H9 (cell line): ENCODE results near the gene GAL3ST1. TPM values are rescaled to one million over a fixed set of nuclear protein-coding genes. Genes with fewer than 3 reads are reported as not detected.

Experiments used
- DNase-seq: peaks from one replicate; pipeline ENCODE4 v3.0.0-alpha.2; 2017
- H2AFZ ChIP-seq: one replicate; pipeline ENCODE4 v1.6.1; 2013; ENCODE audit warnings: mild to moderate bottlenecking, low read length, control low read depth, moderate library complexity
- H2AK5ac ChIP-seq: 2 replicates; pipeline ENCODE4 v1.6.1; 2013; ENCODE audit warnings: low read length, control low read depth, mixed read lengths; ENCODE audit not compliant: insufficient read length
- H2BK120ac ChIP-seq: one replicate; pipeline ENCODE4 v1.6.1; 2013; ENCODE audit warnings: low read depth, mild to moderate bottlenecking, low read length, control low read depth, inconsistent platforms; ENCODE audit not compliant: poor library complexity, severe bottlenecking
- H2BK12ac ChIP-seq: 2 replicates; pipeline ENCODE4 v1.6.1; 2013; ENCODE audit warnings: low read length, control low read depth, mixed read lengths, low read depth; ENCODE audit not compliant: insufficient read length
- H2BK15ac ChIP-seq: 2 replicates; pipeline ENCODE4 v1.6.1; 2013; ENCODE audit warnings: low read depth, low read length, control low read depth
- H2BK20ac ChIP-seq: one replicate; pipeline ENCODE4 v1.6.1; 2013; ENCODE audit warnings: low read depth, mild to moderate bottlenecking, low read length, control low read depth, inconsistent platforms; ENCODE audit not compliant: poor library complexity, severe bottlenecking
- H2BK5ac ChIP-seq: 2 replicates; pipeline ENCODE4 v1.6.1; 2013; ENCODE audit warnings: low read length, control low read depth, mixed read lengths; ENCODE audit not compliant: insufficient read length
- H3K14ac ChIP-seq: 2 replicates; pipeline ENCODE4 v1.6.1; 2013; ENCODE audit warnings: low read length, control low read depth; ENCODE audit not compliant: insufficient read depth
- H3K18ac ChIP-seq: 2 replicates; pipeline ENCODE4 v1.6.1; 2013; ENCODE audit warnings: low read depth, mild to moderate bottlenecking, mixed read lengths, low read length, control low read depth; ENCODE audit not compliant: insufficient read length
- H3K23ac ChIP-seq: 2 replicates; pipeline ENCODE4 v1.6.1; 2013; ENCODE audit warnings: low read length, control low read depth, mixed read lengths, low read depth; ENCODE audit not compliant: insufficient read length
- H3K23me2 ChIP-seq: 2 replicates; pipeline ENCODE4 v1.6.1; 2013; ENCODE audit warnings: low read depth, mild to moderate bottlenecking, mixed read lengths, low read length, control low read depth; ENCODE audit not compliant: insufficient read length, poor library complexity, severe bottlenecking
- H3K27ac ChIP-seq: 2 replicates; pipeline ENCODE4 v1.5.1; 2013; ENCODE audit warnings: low read length, control low read depth, mixed read lengths, low read depth; ENCODE audit not compliant: insufficient read length
- H3K27me3 ChIP-seq: 2 replicates; pipeline ENCODE4 v1.6.1; 2013; ENCODE audit warnings: low read length, control low read depth, inconsistent platforms; ENCODE audit not compliant: insufficient read depth
- H3K4ac ChIP-seq: 2 replicates; pipeline ENCODE4 v1.6.1; 2013; ENCODE audit warnings: low read depth, mild to moderate bottlenecking, control low read depth, inconsistent platforms, low read length, moderate library complexity
- H3K4me1 ChIP-seq: 2 replicates; pipeline ENCODE4 v1.6.1; 2013; ENCODE audit warnings: low read length, control low read depth, inconsistent platforms; ENCODE audit not compliant: insufficient read depth
- H3K4me2 ChIP-seq: 2 replicates; pipeline ENCODE4 v1.6.1; 2013; ENCODE audit warnings: low read length, control low read depth, mixed read lengths; ENCODE audit not compliant: insufficient read length, insufficient read depth
- H3K56ac ChIP-seq: 2 replicates; pipeline ENCODE4 v1.6.1; 2013; ENCODE audit warnings: low read depth, mild to moderate bottlenecking, mixed read lengths, low read length, control low read depth; ENCODE audit not compliant: insufficient read length
- H3K79me1 ChIP-seq: 2 replicates; pipeline ENCODE4 v1.6.1; 2013; ENCODE audit warnings: low read depth, mild to moderate bottlenecking, moderate library complexity, low read length, control low read depth, inconsistent platforms; ENCODE audit not compliant: insufficient read depth, poor library complexity, severe bottlenecking
- H3K79me2 ChIP-seq: 2 replicates; pipeline ENCODE4 v1.6.1; 2013; ENCODE audit warnings: low read length, control low read depth, inconsistent platforms; ENCODE audit not compliant: insufficient read depth
- H3K9ac ChIP-seq: 2 replicates; pipeline ENCODE4 v1.6.1; 2013; ENCODE audit warnings: low read length, control low read depth, mixed read lengths; ENCODE audit not compliant: insufficient read length; ENCODE audit errors: extremely low read depth
- H3K9me3 ChIP-seq: one replicate; pipeline ENCODE4 v1.6.1; 2013; ENCODE audit warnings: low read depth, low read length, inconsistent platforms; ENCODE audit not compliant: control insufficient read depth
- H3T11ph ChIP-seq: one replicate; pipeline ENCODE4 v1.6.1; 2013; ENCODE audit warnings: mild to moderate bottlenecking, low read length, control low read depth, inconsistent platforms
- H4K20me1 ChIP-seq: one replicate; pipeline ENCODE4 v1.6.1; 2013; ENCODE audit not compliant: control insufficient read depth, insufficient read length, insufficient read depth
- H4K5ac ChIP-seq: 2 replicates; pipeline ENCODE4 v1.6.1; 2013; ENCODE audit warnings: low read depth, mild to moderate bottlenecking, mixed read lengths, low read length, control low read depth; ENCODE audit not compliant: insufficient read length
- H4K8ac ChIP-seq: replicated peaks from 2 replicates; pipeline ENCODE4 v1.6.1; 2013; ENCODE audit warnings: low read length, control low read depth, mixed read lengths, low read depth; ENCODE audit not compliant: insufficient read length
- H4K91ac ChIP-seq: 2 replicates; pipeline ENCODE4 v1.6.1; 2013; ENCODE audit warnings: low read depth, mild to moderate bottlenecking, moderate library complexity, mixed read lengths, low read length, control low read depth; ENCODE audit not compliant: insufficient read length
- H3K27ac Mint-ChIP-seq, 3 experiments: 2 replicates in 2 of 3; 3 replicates in 1 of 3; pipeline ENCODE4 v1.8.0; 2020 to 2021; ENCODE audit warnings: mixed read lengths in 3 of 3, mild to moderate bottlenecking in 1 of 3, moderate library complexity in 1 of 3
- H3K27me3 Mint-ChIP-seq: 2 replicates; pipeline ENCODE4 v1.8.0; 2021; ENCODE audit warnings: low read depth, mild to moderate bottlenecking, moderate library complexity, mixed read lengths
- H3K36me3 Mint-ChIP-seq, 3 experiments: 2 replicates in 2 of 3; 3 replicates in 1 of 3; pipeline ENCODE4 v1.8.0; 2020 to 2021; ENCODE audit warnings: low read depth in 3 of 3, mixed read lengths in 3 of 3; ENCODE audit not compliant: insufficient read depth in 1 of 3
- H3K4me1 Mint-ChIP-seq, 2 experiments: 2 replicates each; pipeline ENCODE4 v1.8.0; 2020; ENCODE audit warnings: mixed read lengths in 2 of 2
- H3K4me3 Mint-ChIP-seq, 2 experiments: 2 replicates in 1 of 2; 3 replicates in 1 of 2; pipeline ENCODE4 v1.8.0; 2020 to 2021; ENCODE audit warnings: mild to moderate bottlenecking in 2 of 2, mixed read lengths in 2 of 2, moderate library complexity in 1 of 2
- H3K9me3 Mint-ChIP-seq, 2 experiments: 2 replicates in 1 of 2; 3 replicates in 1 of 2; pipeline ENCODE4 v1.8.0; 2020; ENCODE audit warnings: mild to moderate bottlenecking in 2 of 2, mixed read lengths in 2 of 2, moderate library complexity in 1 of 2
- WGBS: extraction: QIAGEN DNeasy Blood & Tissue Kit; methylation state at CpG from one replicate; pipeline ENCODE4 v1.1.7; 2013; ENCODE audit warnings: missing lambda C conversion rate, low lambda C conversion rate, mixed read lengths; ENCODE audit not compliant: insufficient read length; ENCODE audit errors: extremely low coverage; 5-methylcytosine and 5-hydroxymethylcytosine counted together
- total RNA-seq: library from RNA; stranded (reverse); gene quantifications from 2 replicates; pipeline ENCODE4 v1.2.1, GENCODE V29; 2021
- TF ChIP-seq, protein P1 (sequence below): fragments of 200-600 bp; sonication (generic); conservative IDR thresholded peaks from 3 replicates; pipeline ENCODE4 v1.8.0; 2021; ENCODE audit warnings: antibody characterized with exemption, mild to moderate bottlenecking

The GAL3ST1 gene
- total RNA-seq, 1 experiment from 2014 or later = 5.1 TPM

GRCh38 chr22:30572210-30572609, 2.3 kb downstream of the GAL3ST1 start:
- Mint-ChIP-seq H3K4me3 (no peak overlapping the region), H3K27ac (no peak overlapping the region; a peak in 1 of 7 replicates), H3K27me3 (peaks cover 7% of the 10 kb centered on the region), H3K36me3 (peaks cover 10 to 18% (median 14%) of the 10 kb centered on the region in 3 experiments; a peak in 6 of 7 replicates), H3K4me1 (peaks cover 19 to 30% of the 10 kb centered on the region in 2 experiments), H3K9me3 (no peaks in the 10 kb centered on the region)
- Histone ChIP-seq H3K79me2 (no peaks in the 10 kb centered on the region), H3K27ac (no peak overlapping the region), H2BK20ac (no peak overlapping the region), H2BK120ac (no peak overlapping the region), H4K20me1 (peaks cover 5% of the 10 kb centered on the region), H3K4ac (no peak overlapping the region), H3K79me1 (no peaks in the 10 kb centered on the region), H2AK5ac (no peak overlapping the region), H4K91ac (no peak overlapping the region), H4K5ac (no peak overlapping the region), H2BK15ac (no peak overlapping the region), H3K14ac (no peak overlapping the region), H3K4me2 (no peak overlapping the region), H3K9ac (no peak overlapping the region), H3K18ac (no peak overlapping the region), H3K27me3 (no peaks in the 10 kb centered on the region), H4K8ac (no peak overlapping the region), H3K56ac (no peak overlapping the region), H3K23me2 (peaks cover 7% of the 10 kb centered on the region), H2AFZ (no peak overlapping the region), H2BK12ac (no peak overlapping the region), H3K9me3 (no peaks in the 10 kb centered on the region), H3K23ac (no peak overlapping the region), H3K4me1 (no peaks in the 10 kb centered on the region), H3T11ph (no peak overlapping the region), H2BK5ac (no peak overlapping the region)
- TF ChIP-seq, protein P1, sequence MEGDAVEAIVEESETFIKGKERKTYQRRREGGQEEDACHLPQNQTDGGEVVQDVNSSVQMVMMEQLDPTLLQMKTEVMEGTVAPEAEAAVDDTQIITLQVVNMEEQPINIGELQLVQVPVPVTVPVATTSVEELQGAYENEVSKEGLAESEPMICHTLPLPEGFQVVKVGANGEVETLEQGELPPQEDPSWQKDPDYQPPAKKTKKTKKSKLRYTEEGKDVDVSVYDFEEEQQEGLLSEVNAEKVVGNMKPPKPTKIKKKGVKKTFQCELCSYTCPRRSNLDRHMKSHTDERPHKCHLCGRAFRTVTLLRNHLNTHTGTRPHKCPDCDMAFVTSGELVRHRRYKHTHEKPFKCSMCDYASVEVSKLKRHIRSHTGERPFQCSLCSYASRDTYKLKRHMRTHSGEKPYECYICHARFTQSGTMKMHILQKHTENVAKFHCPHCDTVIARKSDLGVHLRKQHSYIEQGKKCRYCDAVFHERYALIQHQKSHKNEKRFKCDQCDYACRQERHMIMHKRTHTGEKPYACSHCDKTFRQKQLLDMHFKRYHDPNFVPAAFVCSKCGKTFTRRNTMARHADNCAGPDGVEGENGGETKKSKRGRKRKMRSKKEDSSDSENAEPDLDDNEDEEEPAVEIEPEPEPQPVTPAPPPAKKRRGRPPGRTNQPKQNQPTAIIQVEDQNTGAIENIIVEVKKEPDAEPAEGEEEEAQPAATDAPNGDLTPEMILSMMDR = no peak
- no CpG with 5 or more reads among the region's 6 CpGs for WGBS
- DNase-seq = no peak
